Karpas-422 (cell line): Measurements from ENCODE around the gene GASK1A. TPM values are rescaled to one million over a fixed set of nuclear protein-coding genes. Genes with fewer than 3 reads are reported as not detected.
A peak's percentile ranks its signal among the peaks of the same experiment; 100 is the strongest.

Experiments used
- DNase-seq: peaks from one replicate; pipeline ENCODE4 v3.0.0-alpha.2; 2015
- H2AFZ ChIP-seq: fragments of 200-600 bp; sonication (generic); 2 replicates; pipeline ENCODE4 v1.6.1; 2014; ENCODE audit warnings: antibody characterized with exemption, low read length, mixed read lengths
- H3K27ac ChIP-seq: fragments of 200-600 bp; sonication (generic); 2 replicates; pipeline ENCODE4 v1.5.1; 2014; ENCODE audit warnings: mild to moderate bottlenecking, low read length, moderate library complexity
- H3K27me3 ChIP-seq: fragments of 200-600 bp; sonication (generic); 2 replicates; pipeline ENCODE4 v1.6.1; 2014; ENCODE audit warnings: low read length, mixed read lengths
- H3K36me3 ChIP-seq: fragments of 200-600 bp; sonication (generic); 2 replicates; pipeline ENCODE4 v1.6.1; 2014; ENCODE audit warnings: low read length, mixed read lengths; ENCODE audit not compliant: insufficient read depth
- H3K4me1 ChIP-seq: fragments of 200-600 bp; sonication (generic); 2 replicates; pipeline ENCODE4 v1.6.1; 2014; ENCODE audit warnings: mild to moderate bottlenecking, low read length, mixed read lengths
- H3K4me2 ChIP-seq: fragments of 200-600 bp; sonication (generic); 2 replicates; pipeline ENCODE4 v1.6.1; 2014; ENCODE audit warnings: low read length, low read depth, mild to moderate bottlenecking; ENCODE audit not compliant: poor library complexity, severe bottlenecking
- H3K4me3 ChIP-seq: fragments of 200-600 bp; sonication (generic); 2 replicates; pipeline ENCODE4 v1.5.1; 2014; ENCODE audit warnings: mild to moderate bottlenecking, antibody characterized with exemption, low read length, mixed read lengths
- H3K79me2 ChIP-seq: fragments of 200-600 bp; sonication (generic); 2 replicates; pipeline ENCODE4 v1.6.1; 2014; ENCODE audit warnings: mild to moderate bottlenecking, low read length, mixed read lengths
- H3K9ac ChIP-seq: fragments of 200-600 bp; sonication (generic); 2 replicates; pipeline ENCODE4 v1.6.0; 2014; ENCODE audit warnings: low read length
- H3K9me2 ChIP-seq: fragments of 200-600 bp; sonication (generic), shearing (Covaris generic); replicated peaks from 2 replicates; pipeline ENCODE4 v1.6.0; 2014; ENCODE audit warnings: mild to moderate bottlenecking, low read length, moderate library complexity; ENCODE audit not compliant: insufficient read depth
- H3K9me3 ChIP-seq: fragments of 300-700, 200-600 bp; sonication (generic); 2 replicates; pipeline ENCODE4 v1.6.1; 2014; ENCODE audit warnings: low read length, mixed read lengths
- H4K20me1 ChIP-seq: fragments of 200-600 bp; sonication (generic); 2 replicates; pipeline ENCODE4 v1.6.1; 2014; ENCODE audit warnings: mild to moderate bottlenecking, antibody characterized with exemption, low read length, low read depth; ENCODE audit not compliant: insufficient read depth
- total RNA-seq: library from RNA; depleted of rRNA; stranded (reverse); fragments of >200 nt; shearing (Covaris generic); gene quantifications from 2 replicates; pipeline ENCODE4 v1.2.3, GENCODE V29; 2014; ENCODE audit warnings: low replicate concordance; rRNA removed

GASK1A gene
- total RNA-seq = 6.4 and 8.1 TPM in 2 replicates

DNA sequence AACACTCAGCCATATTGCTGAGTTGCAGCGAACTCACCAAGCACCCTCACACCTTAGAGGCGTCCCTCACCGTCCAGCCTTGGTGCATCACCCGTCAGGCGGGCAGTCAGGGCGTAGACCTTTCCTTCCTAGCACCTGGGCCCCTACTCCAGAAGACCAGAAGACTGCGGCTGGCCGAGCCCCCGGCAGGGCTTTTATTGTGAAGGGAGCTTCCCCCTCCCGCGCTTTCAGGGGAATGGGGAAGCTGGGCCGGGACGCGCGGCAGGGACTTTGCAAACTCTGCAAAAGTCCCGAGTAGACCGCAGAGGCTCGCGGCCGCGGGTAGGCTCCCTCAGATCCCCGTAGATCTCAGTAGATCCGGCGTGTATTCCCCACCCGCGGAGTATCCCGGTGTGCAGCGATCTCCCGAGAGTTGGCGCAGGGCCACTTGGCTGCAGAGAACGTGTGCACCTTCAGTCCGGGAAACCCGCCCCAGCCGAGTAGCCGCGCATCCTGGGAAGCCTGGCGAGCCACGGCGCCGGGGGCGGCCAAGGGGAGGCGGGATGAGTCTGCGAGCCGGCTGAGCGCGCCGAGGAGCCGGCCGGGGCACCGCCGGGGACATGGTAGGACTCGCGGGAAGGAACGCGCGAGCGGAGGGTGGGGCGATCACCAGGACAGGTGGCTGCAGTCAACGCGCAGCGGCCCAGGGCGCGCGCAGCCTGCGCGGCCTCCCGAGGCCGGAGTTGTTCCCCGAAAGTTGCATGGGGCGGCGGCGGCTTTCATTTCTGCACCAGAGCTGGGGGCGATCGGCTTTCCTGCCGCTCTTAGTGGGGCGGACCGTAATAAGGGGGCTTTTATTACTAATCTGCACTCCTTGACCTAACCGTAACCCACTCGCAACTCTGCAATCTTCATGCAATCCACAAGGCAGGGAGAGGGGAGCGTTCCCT is at the start of gene GASK1A:
Gene GASK1A, plus strand, starts transcription at position 268 of the 929 bp plus-strand sequence. Its CDS starts 332 bp downstream, at position 600.
- Histone ChIP-seq H3K9me3 (peaks cover 3% of the 10 kb centered on the region; the same call in 1 of the 2 replicates), H2AFZ (peak within 1 kb of the TSS; percentile 88)

GRCh38 chr3:42934111-42934510 is 45.0 kb upstream of the GASK1A start:
- no peak overlapping the region for H3K27ac ChIP-seq
- H3K9ac ChIP-seq = no peak overlapping the region
- no peak overlapping the region for H3K4me2 ChIP-seq
- no peaks in the 10 kb centered on the region for H3K9me3 ChIP-seq
- DNase-seq = no peak
- no peaks in the 10 kb centered on the region for H3K27me3 ChIP-seq
- H3K4me1 ChIP-seq = no peaks in the 10 kb centered on the region
- H3K9me2 ChIP-seq = no peaks in the 10 kb centered on the region
- H2AFZ ChIP-seq = no peak overlapping the region
- no peaks in the 10 kb centered on the region for H4K20me1 ChIP-seq
- H3K4me3 ChIP-seq = no peak overlapping the region
- H3K79me2 ChIP-seq = no peaks in the 10 kb centered on the region
- H3K36me3 ChIP-seq = no peaks in the 10 kb centered on the region

More for the DNA sequence above, at the start of gene GASK1A:
- Histone ChIP-seq H3K4me3 (peak within 1 kb of the TSS; percentile 76), H3K79me2 (no peaks in the 10 kb centered on the region), H3K9ac (peak within 1 kb of the TSS; percentile 80), H3K4me2 (peak within 1 kb of the TSS; percentile 99), H3K27me3 (no peaks in the 10 kb centered on the region), H4K20me1 (no peaks in the 10 kb centered on the region), H3K4me1 (peaks cover 32% of the 10 kb centered on the region), H3K9me2 (no peaks in the 10 kb centered on the region), H3K27ac (no peak within 1 kb of the TSS), H3K36me3 (no peaks in the 10 kb centered on the region; the same call in 1 of the 2 replicates)
- DNase-seq = peak; percentile 79

- Histone ChIP-seq H3K4me1 (no peaks in the 10 kb centered on the region), H3K27ac (no peak overlapping the region)
- no peak for DNase-seq
Measured at GRCh38 chr3:42934910-42935309, 44.2 kb upstream of the GASK1A start.

DNA sequence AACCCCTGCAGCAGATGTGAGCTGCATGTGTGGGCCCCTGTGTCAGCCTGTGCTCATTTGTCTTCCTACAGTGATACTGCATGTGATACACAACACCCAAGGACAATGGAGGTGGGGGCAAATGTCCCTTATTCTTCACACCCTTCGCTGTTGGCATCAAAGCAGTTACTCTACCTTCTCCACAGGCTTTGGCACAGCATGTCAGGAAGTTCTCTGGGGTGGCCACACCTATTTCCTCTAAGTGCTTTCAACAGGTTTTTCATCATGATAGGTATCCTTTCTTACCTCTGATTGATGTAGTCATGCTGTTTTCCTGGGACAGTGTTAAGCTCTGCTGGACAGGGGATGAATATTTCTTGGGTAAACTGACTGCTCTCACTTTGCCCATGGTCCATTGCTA is 43.6 kb upstream of the GASK1A start:
- no peak overlapping the region for H3K9ac ChIP-seq
- H3K4me3 ChIP-seq = no peak overlapping the region
- H3K9me3 ChIP-seq = no peaks in the 10 kb centered on the region
- H2AFZ ChIP-seq = no peak overlapping the region
- no peaks in the 10 kb centered on the region for H4K20me1 ChIP-seq
- H3K27me3 ChIP-seq = no peaks in the 10 kb centered on the region
- H3K27ac ChIP-seq = no peak overlapping the region
- no peaks in the 10 kb centered on the region for H3K4me1 ChIP-seq
- DNase-seq = no peak
- H3K36me3 ChIP-seq = no peaks in the 10 kb centered on the region
- H3K4me2 ChIP-seq = no peak overlapping the region
- H3K9me2 ChIP-seq = no peaks in the 10 kb centered on the region
- no peaks in the 10 kb centered on the region for H3K79me2 ChIP-seq

More at GRCh38 chr3:42934910-42935309, 44.2 kb upstream of the GASK1A start:
- Histone ChIP-seq H4K20me1 (no peaks in the 10 kb centered on the region), H3K4me3 (no peak overlapping the region), H3K4me2 (no peak overlapping the region), H3K9ac (no peak overlapping the region), H3K9me3 (no peaks in the 10 kb centered on the region), H3K9me2 (no peaks in the 10 kb centered on the region), H3K79me2 (no peaks in the 10 kb centered on the region), H2AFZ (no peak overlapping the region), H3K36me3 (no peaks in the 10 kb centered on the region), H3K27me3 (no peaks in the 10 kb centered on the region)

DNA sequence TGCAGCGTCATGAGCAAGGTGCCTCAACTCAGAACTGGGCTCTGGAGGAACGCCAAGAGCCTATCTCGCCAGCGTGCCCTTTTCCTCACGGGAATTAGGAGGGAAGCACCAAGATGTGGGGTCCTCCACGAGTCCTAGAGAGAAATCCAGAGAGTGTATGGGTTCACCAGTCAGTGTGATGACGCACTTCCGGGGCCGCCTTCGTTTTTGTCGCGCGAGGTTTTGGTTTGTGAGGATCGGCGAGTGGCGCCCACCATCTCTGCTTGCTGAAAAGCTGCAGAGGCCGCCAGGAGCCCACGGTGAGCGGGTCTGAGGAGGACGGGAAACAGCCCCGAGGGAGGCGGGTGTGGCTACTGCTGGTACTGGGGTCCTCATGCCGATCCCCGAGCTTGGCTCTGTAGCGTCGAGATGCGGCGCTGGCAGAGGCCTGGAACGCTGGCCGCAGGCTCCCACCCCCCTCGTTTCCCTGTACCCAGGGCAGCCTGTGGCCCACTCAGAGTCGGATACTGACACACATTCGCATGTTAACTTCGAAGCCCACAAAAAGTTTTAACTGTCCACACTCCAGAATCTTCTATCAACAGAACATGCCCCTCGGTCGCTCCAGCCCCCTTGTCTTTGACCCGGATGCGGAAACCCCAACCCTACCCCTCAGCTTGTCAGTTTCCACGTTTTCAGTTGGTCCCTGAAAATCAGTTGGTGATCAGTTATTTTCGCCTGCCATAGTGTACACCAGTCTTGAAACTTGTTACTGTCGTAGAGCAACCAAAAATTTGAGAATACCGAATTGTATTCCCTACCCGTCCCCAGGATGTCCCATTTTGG is 42.7 kb upstream of the GASK1A start:
- Histone ChIP-seq H3K36me3 (no peaks in the 10 kb centered on the region), H3K9ac (no peak overlapping the region), H3K27me3 (no peaks in the 10 kb centered on the region), H4K20me1 (no peaks in the 10 kb centered on the region), H3K4me1 (no peaks in the 10 kb centered on the region), H2AFZ (no peak overlapping the region), H3K79me2 (no peaks in the 10 kb centered on the region), H3K9me2 (no peaks in the 10 kb centered on the region), H3K9me3 (no peaks in the 10 kb centered on the region), H3K4me3 (no peak overlapping the region), H3K27ac (no peak overlapping the region), H3K4me2 (no peak overlapping the region)
- no peak for DNase-seq

DNA sequence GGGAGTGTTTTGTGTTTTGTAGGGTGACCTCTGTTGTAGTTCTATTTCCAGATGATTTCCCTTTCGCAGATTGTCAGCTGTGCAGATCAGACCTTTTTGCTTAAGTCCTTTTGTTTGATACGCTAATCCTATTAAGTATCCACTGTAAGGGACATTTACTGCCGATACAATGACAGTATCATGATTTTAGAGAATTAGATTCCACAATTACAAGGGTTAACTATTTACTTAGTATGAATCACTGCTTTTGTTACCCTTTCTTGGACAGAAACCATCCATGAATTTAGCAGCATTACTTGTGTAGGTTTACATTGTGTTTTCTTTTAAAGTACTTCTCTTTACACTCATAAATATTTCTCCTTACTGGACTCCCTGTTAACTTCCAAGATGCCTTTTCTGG is 41.8 kb upstream of the GASK1A start:
- Histone ChIP-seq H3K4me2 (no peak overlapping the region), H3K9me2 (no peaks in the 10 kb centered on the region), H3K4me3 (no peak overlapping the region), H3K9me3 (no peaks in the 10 kb centered on the region), H3K9ac (no peak overlapping the region), H3K27ac (no peak overlapping the region), H3K27me3 (no peaks in the 10 kb centered on the region), H3K36me3 (no peaks in the 10 kb centered on the region), H2AFZ (no peak overlapping the region), H3K4me1 (no peaks in the 10 kb centered on the region), H3K79me2 (no peaks in the 10 kb centered on the region), H4K20me1 (no peaks in the 10 kb centered on the region)
- DNase-seq = no peak

DNA sequence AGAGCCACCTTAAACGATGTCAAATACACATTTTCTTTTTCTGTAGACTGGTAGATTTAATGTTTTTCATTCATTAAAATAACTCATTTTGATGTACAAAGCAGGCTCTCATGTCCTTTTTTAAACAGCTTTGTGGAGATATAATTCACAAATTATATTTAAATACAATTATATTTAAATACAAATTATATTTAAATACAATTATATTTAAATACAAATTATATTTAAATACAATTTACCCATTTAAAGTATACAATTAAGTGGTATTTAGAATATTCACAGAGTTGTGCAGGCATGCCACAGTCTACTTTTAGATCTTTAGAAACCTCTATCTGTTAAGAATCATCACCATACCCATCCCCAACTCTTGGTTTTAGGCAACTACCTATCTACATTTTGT is 36.4 kb upstream of the GASK1A start:
- no peak overlapping the region for H3K9ac ChIP-seq
- H3K4me3 ChIP-seq = no peak overlapping the region
- no peaks in the 10 kb centered on the region for H3K79me2 ChIP-seq
- no peaks in the 10 kb centered on the region for H3K4me1 ChIP-seq
- DNase-seq = no peak
- H3K27me3 ChIP-seq = no peaks in the 10 kb centered on the region
- no peaks in the 10 kb centered on the region for H3K36me3 ChIP-seq
- H3K4me2 ChIP-seq = no peak overlapping the region
- no peak overlapping the region for H3K27ac ChIP-seq
- H2AFZ ChIP-seq = no peak overlapping the region
- H4K20me1 ChIP-seq = no peaks in the 10 kb centered on the region
- H3K9me3 ChIP-seq = no peaks in the 10 kb centered on the region
- no peaks in the 10 kb centered on the region for H3K9me2 ChIP-seq

DNA sequence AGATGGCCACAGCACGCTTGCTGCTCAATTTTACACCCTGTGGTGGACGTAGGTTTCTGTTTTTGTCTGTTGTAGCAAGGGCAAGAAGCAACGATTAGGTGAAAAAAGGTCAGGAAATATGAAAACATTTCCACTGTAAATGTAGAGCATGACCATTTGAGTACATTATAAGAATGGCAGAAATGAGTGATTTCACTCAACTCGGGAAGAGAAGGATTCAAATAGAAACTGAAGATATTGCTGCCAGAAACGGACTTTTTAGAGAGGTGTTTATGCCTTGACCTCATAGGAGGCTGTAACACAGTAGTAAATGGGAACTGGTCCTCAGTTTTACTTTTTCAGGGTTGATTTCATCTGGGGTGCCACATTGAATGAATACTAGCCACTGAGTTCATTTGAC is 33.1 kb upstream of the GASK1A start:
- no peaks in the 10 kb centered on the region for H3K27me3 ChIP-seq
- DNase-seq = no peak
- H3K36me3 ChIP-seq = no peaks in the 10 kb centered on the region
- H3K9me2 ChIP-seq = no peaks in the 10 kb centered on the region
- H4K20me1 ChIP-seq = no peaks in the 10 kb centered on the region
- H3K4me3 ChIP-seq = no peak overlapping the region
- no peaks in the 10 kb centered on the region for H3K9me3 ChIP-seq
- no peak overlapping the region for H3K27ac ChIP-seq
- no peak overlapping the region for H3K4me2 ChIP-seq
- no peaks in the 10 kb centered on the region for H3K4me1 ChIP-seq
- H2AFZ ChIP-seq = no peak overlapping the region
- no peaks in the 10 kb centered on the region for H3K79me2 ChIP-seq
- H3K9ac ChIP-seq = no peak overlapping the region
